NCI-H510A treated with DMSO at 0.1 percent for 48 hours (cell line): ENCODE results near the gene DHX32.

ENCODE experiments used
- DNase-seq: peaks from one replicate; lab custom pipeline; 2025; lab: John Stamatoyannopoulos, UW

DHX32 gene

GRCh38 chr10:125802739-125803138 is 78.4 kb downstream of the DHX32 start:
- no peak for DNase-seq

GRCh38 chr10:125802131-125802530 is 79.0 kb downstream of the DHX32 start:
- no peak for DNase-seq

- no peak for DNase-seq
Observed at GRCh38 chr10:125801574-125801973, 79.5 kb downstream of the DHX32 start.

- DNase-seq = no peak
Observed at GRCh38 chr10:125799451-125800182, 81.5 kb downstream of the DHX32 start.

- peak; percentile 67 for DNase-seq
Observed at GRCh38 chr10:125797994-125798662, 83.0 kb downstream of the DHX32 start.

GRCh38 chr10:125797424-125797823 is 83.7 kb downstream of the DHX32 start:
- DNase-seq = peak; percentile 20

- no peak for DNase-seq
Observed at GRCh38 chr10:125795637-125796190, 85.4 kb downstream of the DHX32 start.

- no peak for DNase-seq
Observed at GRCh38 chr10:125795128-125795527, 86.0 kb downstream of the DHX32 start.

GRCh38 chr10:125792342-125793300 is 88.5 kb downstream of the DHX32 start:
- no peak for DNase-seq

- DNase-seq = no peak
Observed at GRCh38 chr10:125788156-125789034, 92.7 kb downstream of the DHX32 start.
